Astrocyte (in vitro differentiated cells and primary cell): ENCODE results near the gene CECR2. TPM values are rescaled to one million over a fixed set of nuclear protein-coding genes. Genes with fewer than 3 reads are reported as not detected.

Source experiments
- DNase-seq: peaks from one replicate; pipeline ENCODE4 v3.0.0-alpha.2; 2010; ENCODE audit warnings: low read depth
- FAIRE-seq: peaks from 2 replicates; lab custom pipeline; 2011; peaks lifted over from hg19 to GRCh38; lab: Jason Lieb, UNC
- H2AFZ ChIP-seq: 2 replicates; pipeline ENCODE4 v1.6.0; 2012; ENCODE audit warnings: low read depth, low read length, inconsistent platforms
- H3K27ac ChIP-seq: 2 replicates; pipeline ENCODE4 v1.5.1; 2011; ENCODE audit warnings: low read depth, low read length, inconsistent platforms
- H3K27me3 ChIP-seq: 2 replicates; pipeline ENCODE4 v1.6.0; 2011; ENCODE audit warnings: low read length, inconsistent platforms; ENCODE audit not compliant: insufficient read depth
- H3K36me3 ChIP-seq: 2 replicates; pipeline ENCODE4 v1.5.1; 2011; ENCODE audit warnings: low read length, inconsistent platforms; ENCODE audit not compliant: insufficient read depth
- H3K4me1 ChIP-seq: 2 replicates; pipeline ENCODE4 v1.5.1; 2011; ENCODE audit warnings: low read length, inconsistent platforms; ENCODE audit not compliant: insufficient read depth
- H3K4me2 ChIP-seq: 2 replicates; pipeline ENCODE4 v1.6.0; 2012; ENCODE audit warnings: low read length, inconsistent platforms
- H3K4me3 ChIP-seq: 2 replicates; pipeline ENCODE4 v1.5.1; 2011; ENCODE audit warnings: low read depth, mild to moderate bottlenecking, low read length, inconsistent platforms; ENCODE audit not compliant: insufficient read depth
- H3K79me2 ChIP-seq: 2 replicates; pipeline ENCODE4 v1.6.0; 2012; ENCODE audit warnings: mild to moderate bottlenecking, low read length, inconsistent platforms; ENCODE audit not compliant: insufficient read depth
- H3K9ac ChIP-seq: 2 replicates; pipeline ENCODE4 v1.6.0; 2012; ENCODE audit warnings: mild to moderate bottlenecking, low read length, inconsistent platforms
- H3K9me3 ChIP-seq: 2 replicates; pipeline ENCODE4 v1.5.1; 2012; ENCODE audit warnings: low read depth, mild to moderate bottlenecking, low read length, inconsistent platforms; ENCODE audit not compliant: insufficient read depth
- H4K20me1 ChIP-seq: 2 replicates; pipeline ENCODE4 v1.6.0; 2012; ENCODE audit warnings: low read length, inconsistent platforms; ENCODE audit not compliant: insufficient read depth
- H3K27ac Mint-ChIP-seq: one replicate; pipeline ENCODE4 v1.8.0; 2021; ENCODE audit warnings: mild to moderate bottlenecking, mixed read lengths; ENCODE audit not compliant: unreplicated experiment
- H3K27me3 Mint-ChIP-seq: one replicate; pipeline ENCODE4 v1.8.0; 2021; ENCODE audit warnings: low read depth, mixed read lengths; ENCODE audit not compliant: unreplicated experiment
- H3K36me3 Mint-ChIP-seq: one replicate; pipeline ENCODE4 v1.8.0; 2021; ENCODE audit warnings: low read depth, mixed read lengths; ENCODE audit not compliant: unreplicated experiment
- H3K4me1 Mint-ChIP-seq: one replicate; pipeline ENCODE4 v1.8.0; 2021; ENCODE audit warnings: low read depth, mixed read lengths; ENCODE audit not compliant: unreplicated experiment
- H3K4me3 Mint-ChIP-seq: one replicate; pipeline ENCODE4 v1.8.0; 2021; ENCODE audit warnings: mild to moderate bottlenecking, moderate library complexity, mixed read lengths; ENCODE audit not compliant: unreplicated experiment
- H3K9me3 Mint-ChIP-seq: one replicate; pipeline ENCODE4 v1.8.0; 2021; ENCODE audit warnings: mild to moderate bottlenecking, mixed read lengths; ENCODE audit not compliant: unreplicated experiment
- CTCF ChIP-seq: IDR thresholded peaks from 2 replicates; pipeline ENCODE4 v1.5.1; 2011; ENCODE audit warnings: low read depth, mild to moderate bottlenecking, inconsistent platforms, low read length, moderate library complexity; ENCODE audit not compliant: insufficient read depth
- EZH2 ChIP-seq: IDR thresholded peaks from 2 replicates; pipeline ENCODE4 v1.6.1; 2012; ENCODE audit warnings: mild to moderate bottlenecking, low read length, inconsistent platforms; ENCODE audit not compliant: insufficient read depth
- total RNA-seq: library from RNA; stranded (reverse); gene quantifications from 2 replicates; pipeline ENCODE4 v1.2.1, GENCODE V29; 2021

CECR2 gene
- total RNA-seq, 1 donor from 2014 or later, result 15.7 TPM

DNA sequence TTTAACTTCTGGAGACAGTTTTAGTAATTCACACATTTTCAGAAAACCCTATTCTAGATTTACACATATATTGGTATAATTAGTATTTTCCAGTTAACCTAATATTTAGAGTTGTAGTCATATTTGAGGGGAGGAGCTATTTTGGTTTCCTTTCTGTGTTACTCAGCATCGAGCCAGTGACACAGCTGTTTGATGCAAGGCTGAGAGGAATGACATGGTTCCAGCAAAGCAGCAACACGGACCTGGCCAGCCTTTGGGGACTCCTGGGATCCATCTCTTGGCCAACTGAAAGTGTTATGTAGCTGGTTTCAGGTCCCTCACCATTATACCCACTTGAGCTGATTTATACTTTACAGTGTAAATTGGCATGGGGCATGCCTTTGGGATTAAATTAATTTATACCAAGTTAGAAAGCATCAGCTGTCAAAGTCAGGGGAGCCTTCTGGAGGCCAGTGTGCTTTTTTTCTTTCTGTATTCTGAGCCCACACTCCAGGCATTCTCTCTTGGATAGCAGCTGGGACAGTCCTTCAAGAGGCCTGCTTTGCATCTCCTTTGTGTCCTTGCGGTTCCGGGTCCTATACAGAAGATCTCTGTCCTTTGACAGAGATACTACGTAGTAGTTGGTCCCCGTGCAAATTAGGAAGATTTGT, 102.8 kb downstream of the CECR2 start:
- H3K27ac ChIP-seq, result no peak overlapping the region
- H3K4me1 ChIP-seq, result no peaks in the 10 kb centered on the region
- no peaks in the 10 kb centered on the region for H3K36me3 ChIP-seq
- H3K9ac ChIP-seq, result no peak overlapping the region
- no peak overlapping the region for H2AFZ ChIP-seq
- Mint-ChIP-seq H3K27ac (peak overlapping the region; percentile 76), H3K36me3 (peaks cover 4% of the 10 kb centered on the region), H3K4me1 (peaks cover 22% of the 10 kb centered on the region), H3K9me3 (peaks cover under 1% of the 10 kb centered on the region), H3K27me3 (no peaks in the 10 kb centered on the region), H3K4me3 (peak overlapping the region; percentile 27)
- no peak for TF ChIP-seq CTCF
- no peak for TF ChIP-seq EZH2
- H3K4me3 ChIP-seq, result no peak overlapping the region
- H3K4me2 ChIP-seq, result peak overlapping the region; percentile 31
- no peaks in the 10 kb centered on the region for H3K79me2 ChIP-seq
- no peak for FAIRE-seq
- no peaks in the 10 kb centered on the region for H4K20me1 ChIP-seq
- no peaks in the 10 kb centered on the region for H3K9me3 ChIP-seq
- DNase-seq, result no peak
- H3K27me3 ChIP-seq, result no peaks in the 10 kb centered on the region

DNA sequence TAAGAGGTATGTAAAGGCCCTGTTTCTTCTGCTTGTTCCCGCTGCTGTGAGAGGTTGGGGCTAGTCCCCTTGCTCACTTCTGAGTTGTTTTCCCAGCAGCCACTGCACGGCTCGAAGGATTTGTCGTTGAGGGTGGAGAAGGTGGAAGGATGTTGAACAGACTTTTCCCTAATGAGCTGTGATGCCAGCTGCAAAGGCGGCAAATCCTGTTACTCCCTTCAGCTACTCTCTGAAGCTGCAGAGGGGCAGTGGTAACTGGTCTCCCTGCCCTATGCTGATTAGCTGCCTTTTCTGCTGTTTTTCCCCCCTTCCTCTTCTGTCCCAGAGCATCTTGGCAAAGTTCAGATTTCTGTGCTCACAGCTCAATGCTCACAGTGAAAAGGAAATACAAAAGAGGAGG, 103.7 kb downstream of the CECR2 start:
- no peaks in the 10 kb centered on the region for H3K4me1 ChIP-seq
- TF ChIP-seq EZH2 (no peak), CTCF (no peak)
- peaks cover 8% of the 10 kb centered on the region for H3K36me3 Mint-ChIP-seq
- no peaks in the 10 kb centered on the region for H3K9me3 Mint-ChIP-seq
- no peaks in the 10 kb centered on the region for H3K36me3 ChIP-seq
- no peaks in the 10 kb centered on the region for H3K27me3 ChIP-seq
- peak overlapping the region; percentile 74 for H3K27ac Mint-ChIP-seq
- H4K20me1 ChIP-seq, result no peaks in the 10 kb centered on the region
- no peak overlapping the region for H3K4me3 ChIP-seq
- H3K79me2 ChIP-seq, result no peaks in the 10 kb centered on the region
- peak overlapping the region; percentile 31 for H3K4me2 ChIP-seq
- DNase-seq (no peak), FAIRE-seq (no peak)
- peaks cover 22% of the 10 kb centered on the region for H3K4me1 Mint-ChIP-seq
- H3K4me3 Mint-ChIP-seq, result no peak overlapping the region
- no peaks in the 10 kb centered on the region for H3K27me3 Mint-ChIP-seq
- no peak overlapping the region for H2AFZ ChIP-seq
- H3K27ac ChIP-seq, result no peak overlapping the region
- no peaks in the 10 kb centered on the region for H3K9me3 ChIP-seq
- H3K9ac ChIP-seq, result no peak overlapping the region
